RWPE1 (cell line): Measurements from ENCODE around the gene ZKSCAN5.

Experiments used
- CTCF ChIA-PET: fragments of 350-600 bp; sonication (Branson Sonifier 250); formaldehyde crosslinking; extraction: SDS; loops from one replicate; lab custom pipeline; 2021; lab: Yijun Ruan, JAX
- POLR2A ChIA-PET: fragments of 400-600 bp; formaldehyde crosslinking; extraction: SDS; loops from one replicate; lab custom pipeline; 2020; ENCODE audit warnings: antibody characterized with exemption; ENCODE audit not compliant: low non-redundant PET; lab: Yijun Ruan, JAX
- DNase-seq: peaks from one replicate; pipeline ENCODE4 v3.0.0; 2012; ENCODE audit warnings: low spot score
- H3K27ac ChIP-seq: fragments of 450-650 bp; 2 replicates; pipeline ENCODE4 v1.5.1; 2017
- CTCF ChIP-seq: fragments of 450-650 bp; conservative IDR thresholded peaks from 2 replicates; pipeline ENCODE4 v1.5.1; 2017; ENCODE audit warnings: low read depth, mild to moderate bottlenecking

Gene ZKSCAN5

GRCh38 chr7:99504281-99504602, 220 bp upstream of the ZKSCAN5 start:
- peak overlapping the region; percentile 93 for H3K27ac ChIP-seq
- no peak for DNase-seq
- ChIA-PET POLR2A (interaction anchor here (0.8 kb wide), 1 partner anchor 48 kb away, joined by 3 read pairs; the partner anchor contains the start of gene FAM200A), CTCF (no interaction called here)
- TF ChIP-seq CTCF, result no peak

DNA sequence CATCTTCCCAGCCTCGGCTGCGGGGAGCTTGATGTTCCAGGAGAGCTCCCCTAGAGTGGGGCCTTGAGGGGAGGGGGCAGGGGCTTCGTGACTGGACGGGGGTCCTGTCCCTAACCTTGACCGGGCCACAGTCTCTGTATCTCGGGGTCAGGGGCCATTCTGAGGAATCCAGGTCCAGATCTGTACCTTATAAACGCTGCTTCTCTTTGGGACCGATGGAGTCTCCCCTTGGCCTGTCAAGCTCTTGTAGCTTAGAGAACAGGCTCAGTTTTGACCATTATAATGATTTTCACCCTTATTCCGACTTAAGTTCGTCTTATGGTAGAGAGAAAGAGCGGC, 831 bp downstream of the ZKSCAN5 start:
- peak overlapping the region; percentile 93 for H3K27ac ChIP-seq
- DNase-seq, result no peak
- POLR2A ChIA-PET, result interaction anchor here (0.5 to 0.7 kb wide), 6 partner anchors 17 to 103 kb away, joined by 3 to 6 read pairs (median 4); no protein-coding TSS in a partner anchor
- TF ChIP-seq CTCF, result no peak
- CTCF ChIA-PET, result no interaction called here

GRCh38 chr7:99514050-99514449, 9.6 kb downstream of the ZKSCAN5 start:
- peak overlapping the region; percentile 42 for H3K27ac ChIP-seq
- peak; percentile 22 for DNase-seq
- POLR2A ChIA-PET, result no interaction called here
- TF ChIP-seq CTCF, result no peak
- CTCF ChIA-PET, result no interaction called here

GRCh38 chr7:99521399-99521798, 16.9 kb downstream of the ZKSCAN5 start:
- ChIA-PET CTCF (interaction anchor here (0.7 kb wide), 1 partner anchor 620 kb away, joined by 3 read pairs; no protein-coding TSS in a partner anchor), POLR2A (no interaction called here)
- TF ChIP-seq CTCF, result no peak
- DNase-seq, result no peak
- no peak overlapping the region for H3K27ac ChIP-seq

DNA sequence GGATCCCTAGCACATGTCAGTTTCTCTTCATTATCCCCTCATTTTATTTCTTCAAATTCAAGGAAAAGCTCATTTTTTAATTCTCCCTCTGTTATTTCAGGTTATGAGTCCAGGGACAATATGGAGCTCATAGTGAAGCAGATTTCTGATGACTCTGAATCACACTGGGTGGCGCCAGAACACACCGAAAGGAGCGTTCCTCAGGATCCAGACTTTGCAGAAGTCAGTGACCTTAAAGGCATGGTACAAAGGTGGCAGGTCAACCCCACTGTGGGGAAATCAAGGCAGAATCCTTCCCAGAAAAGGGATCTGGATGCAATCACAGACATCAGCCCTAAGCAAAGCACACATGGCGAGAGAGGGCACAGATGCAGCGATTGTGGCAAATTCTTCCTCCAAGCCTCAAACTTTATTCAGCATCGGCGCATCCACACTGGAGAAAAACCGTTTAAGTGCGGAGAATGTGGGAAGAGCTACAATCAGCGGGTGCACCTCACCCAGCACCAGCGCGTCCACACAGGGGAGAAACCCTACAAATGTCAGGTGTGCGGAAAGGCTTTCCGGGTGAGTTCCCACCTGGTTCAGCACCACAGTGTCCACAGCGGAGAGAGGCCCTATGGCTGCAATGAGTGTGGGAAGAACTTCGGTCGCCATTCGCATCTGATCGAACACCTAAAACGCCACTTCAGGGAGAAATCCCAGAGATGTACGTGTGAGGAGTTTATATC, 21.4 kb downstream of the ZKSCAN5 start:
- H3K27ac ChIP-seq, result no peak overlapping the region
- POLR2A ChIA-PET, result no interaction called here
- CTCF ChIA-PET, result interaction anchor here (0.5 to 1.2 kb wide), 5 partner anchors 11 to 325 kb away, joined by 3 to 5 read pairs (median 3); no protein-coding TSS in a partner anchor
- TF ChIP-seq CTCF, result no peak; the same call in none of the 2 replicates
- no peak for DNase-seq

GRCh38 chr7:99531354-99531765, 26.9 kb downstream of the ZKSCAN5 start:
- DNase-seq, result no peak
- H3K27ac ChIP-seq, result no peak overlapping the region
- CTCF ChIA-PET, result interaction anchor here (0.6 to 0.7 kb wide), 3 partner anchors 13 to 514 kb away, joined by 3 to 7 read pairs (median 5); no protein-coding TSS in a partner anchor
- TF ChIP-seq CTCF, result no peak
- POLR2A ChIA-PET, result no interaction called here
